Central memory CD4-positive, alpha-beta T cell (primary cell): Measurements from ENCODE around the gene MYOF.
"Not testable (repeated sequence)": the region's sequence is repeated elsewhere in the genome, so short reads cannot be mapped to it uniquely, and the experiment has no call there.

Source experiments
- DNase-seq: peaks from one replicate; pipeline ENCODE4 v3.0.0; 2022

MYOF gene

GRCh38 chr10:93379731-93380575 lies 102.2 kb downstream of the MYOF start:
- no peak for DNase-seq

GRCh38 chr10:93378997-93379730 lies 103.0 kb downstream of the MYOF start:
- DNase-seq = no peak

- DNase-seq = no peak
These were observed 104.1 kb downstream of the MYOF start for GRCh38 chr10:93378039-93378438.

- peak; percentile 68 for DNase-seq
These were observed 105.5 kb downstream of the MYOF start for GRCh38 chr10:93376372-93377293.

GRCh38 chr10:93370961-93371360 lies 111.2 kb downstream of the MYOF start:
- no peak for DNase-seq

- DNase-seq = no peak
These were observed 112.5 kb downstream of the MYOF start for GRCh38 chr10:93369588-93370164.

- no peak for DNase-seq
These were observed 113.9 kb downstream of the MYOF start for GRCh38 chr10:93368210-93368609.

- no peak for DNase-seq
These were observed 114.5 kb downstream of the MYOF start for GRCh38 chr10:93367664-93368063.

- DNase-seq = no peak
These were observed 117.2 kb downstream of the MYOF start for GRCh38 chr10:93364966-93365365.

- no peak for DNase-seq
These were observed 118.1 kb downstream of the MYOF start for GRCh38 chr10:93363891-93364648.

GRCh38 chr10:93358398-93358797 lies 123.7 kb downstream of the MYOF start:
- DNase-seq = not testable (repeated sequence)

GRCh38 chr10:93357680-93358079 lies 124.5 kb downstream of the MYOF start:
- peak; percentile 14 for DNase-seq

GRCh38 chr10:93356516-93356915 lies 125.6 kb downstream of the MYOF start:
- DNase-seq = no peak

GRCh38 chr10:93352638-93353383 lies 129.3 kb downstream of the MYOF start:
- peak; percentile 32 for DNase-seq

- DNase-seq = no peak
These were observed 135.4 kb downstream of the MYOF start for GRCh38 chr10:93346694-93347093.

GRCh38 chr10:93346108-93346507 lies 136.0 kb downstream of the MYOF start:
- DNase-seq = no peak

GRCh38 chr10:93344691-93345090 lies 137.4 kb downstream of the MYOF start:
- no peak for DNase-seq

GRCh38 chr10:93342921-93343320 lies 139.2 kb downstream of the MYOF start:
- DNase-seq = no peak

- no peak for DNase-seq
These were observed 139.8 kb downstream of the MYOF start for GRCh38 chr10:93342366-93342765.

GRCh38 chr10:93337309-93337721 lies 144.8 kb downstream of the MYOF start:
- no peak for DNase-seq

GRCh38 chr10:93336678-93337077 lies 145.5 kb downstream of the MYOF start:
- no peak for DNase-seq
